HTERT RPE-1 (cell line): ENCODE data around the gene KCND1.

Experiments
- in situ Hi-C: fragments of 300-500 bp; cut with MboI; formaldehyde crosslinking; loops from 4 replicates; pipeline ENCODE4 v1.14.3; 2020; ENCODE audit warnings: low sequenced_read_pairs

The KCND1 gene

DNA sequence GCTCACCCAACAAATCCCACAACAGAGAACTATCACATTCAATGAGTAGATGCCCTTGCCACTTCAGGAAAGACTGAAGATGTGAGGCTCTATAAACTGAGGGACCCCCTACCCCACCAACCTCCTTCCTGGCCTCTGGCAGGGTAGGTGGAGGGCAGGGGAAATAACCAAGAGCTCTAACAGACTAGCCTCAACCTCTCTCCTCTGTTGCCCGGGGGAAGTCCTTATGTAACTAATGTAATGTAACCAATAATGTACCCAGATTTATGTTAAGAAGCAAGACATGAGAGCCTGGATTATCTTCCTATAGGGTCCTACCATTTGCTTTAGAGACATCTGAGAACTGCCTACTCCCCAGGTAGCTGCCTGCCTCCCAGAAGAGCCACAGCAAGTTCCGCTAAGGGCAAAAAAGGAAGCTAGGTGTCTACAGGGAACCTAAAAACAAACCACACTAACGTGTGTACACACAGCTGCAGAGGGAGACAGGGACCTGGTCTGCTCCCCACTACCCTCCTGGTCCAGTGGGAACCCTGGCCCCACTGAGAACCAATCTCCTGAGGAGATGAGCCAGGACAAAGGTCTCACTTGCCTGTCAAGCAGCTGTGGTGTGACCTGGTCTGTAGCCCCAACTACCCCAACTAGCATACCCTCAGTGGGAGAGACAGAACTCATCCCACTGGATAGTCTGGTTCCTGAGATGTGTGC is 32.0 kb downstream of the KCND1 start:
- in situ Hi-C loops, result no loop called here

- in situ Hi-C loops, result no loop called here
Measured at GRCh38 chrX:48938721-48939425, 32.8 kb downstream of the KCND1 start.

DNA sequence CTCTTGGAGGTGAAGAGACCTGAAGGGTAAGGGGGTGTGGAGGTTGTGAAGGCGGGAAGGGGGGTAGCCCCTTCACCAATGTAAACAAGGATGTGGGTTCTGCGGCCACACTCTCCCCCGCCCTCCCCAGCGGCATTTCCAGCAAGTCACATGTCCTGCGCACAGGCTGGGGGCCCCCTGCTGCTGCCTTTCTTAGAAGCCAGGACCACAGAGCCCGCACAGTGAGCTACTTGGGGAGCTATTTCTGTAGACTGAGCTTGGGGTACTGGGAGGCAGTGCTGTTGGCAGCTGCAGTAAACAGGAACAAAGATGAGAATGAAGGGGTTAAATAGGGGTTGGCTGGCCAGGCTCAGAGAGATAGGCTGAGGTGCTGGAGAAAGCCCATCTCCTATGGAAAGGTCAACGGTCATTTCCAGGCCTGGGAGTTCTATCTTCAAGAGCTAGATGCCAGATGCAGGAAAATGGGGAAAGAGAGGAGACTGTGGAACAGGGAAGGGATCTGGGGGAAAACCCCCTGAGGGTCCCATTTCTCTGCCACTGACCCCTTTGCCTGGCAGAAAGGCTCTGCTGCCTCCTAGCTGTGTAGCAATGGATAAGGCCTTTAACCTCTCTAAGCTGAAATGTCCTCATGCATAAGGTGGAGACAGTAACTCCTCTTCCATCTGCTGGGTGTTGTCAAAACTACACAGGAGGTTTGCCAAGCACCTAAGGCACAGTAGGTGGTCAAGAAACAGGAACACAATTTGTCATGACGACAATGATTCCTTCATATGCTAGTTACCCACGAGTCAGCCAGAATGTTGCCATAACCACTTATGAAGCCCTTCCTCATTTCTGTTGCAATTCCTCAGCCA is 34.4 kb downstream of the KCND1 start:
- in situ Hi-C loops, result no loop called here

DNA sequence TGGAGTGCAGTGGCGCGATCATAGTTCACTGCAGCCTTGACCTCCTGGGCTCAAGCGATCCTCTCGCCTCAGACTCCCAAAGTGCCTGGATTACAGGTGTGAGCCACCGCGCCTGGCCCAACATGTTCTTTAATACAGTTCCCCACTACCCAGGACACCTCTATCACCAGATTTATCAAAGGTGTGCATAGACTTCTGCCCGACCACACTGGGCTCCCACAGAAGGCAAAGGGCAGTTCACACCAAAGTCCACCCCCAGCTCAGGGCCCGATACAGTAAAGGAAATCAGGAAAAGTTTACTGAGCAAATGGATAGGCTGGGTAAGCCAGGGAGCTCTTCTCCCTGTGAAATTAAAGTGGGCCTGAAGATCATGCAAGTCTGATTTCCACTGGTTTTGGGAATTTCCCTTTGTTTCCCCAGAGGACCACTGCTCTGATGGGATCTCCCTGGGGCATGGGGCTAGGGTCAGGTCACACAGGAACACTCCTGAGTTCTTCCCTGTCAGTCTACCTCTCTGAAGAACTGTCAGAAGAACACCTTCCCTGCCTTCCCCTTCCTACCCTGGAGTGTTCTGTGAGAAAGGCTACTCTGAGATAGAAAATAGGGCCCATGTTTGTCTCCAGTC is 35.1 kb downstream of the KCND1 start:
- in situ Hi-C loops, result no loop called here

DNA sequence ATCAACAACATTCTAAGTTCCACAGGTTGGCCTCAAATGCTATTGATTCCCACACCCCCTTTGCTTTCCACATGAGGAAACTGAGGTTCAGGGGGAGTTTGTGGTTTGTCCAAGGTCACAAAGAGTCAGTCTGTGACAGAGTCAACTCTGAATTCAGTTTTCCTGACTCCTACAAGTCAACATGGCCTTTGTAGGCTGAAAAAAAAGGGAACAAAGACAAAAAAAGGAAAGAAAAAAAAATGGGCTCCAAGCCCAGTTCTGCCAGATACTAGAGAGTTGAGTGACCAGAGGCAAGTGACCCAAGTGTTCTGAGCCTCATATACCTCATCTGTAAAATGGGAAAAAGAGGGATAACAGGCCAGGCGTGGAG is 36.4 kb downstream of the KCND1 start:
- in situ Hi-C loops, result no loop called here

- in situ Hi-C loops, result no loop called here
Measured at GRCh38 chrX:48934581-48935300, 36.9 kb downstream of the KCND1 start.

- in situ Hi-C loops, result no loop called here
Measured at GRCh38 chrX:48933757-48934156, 37.9 kb downstream of the KCND1 start.

DNA sequence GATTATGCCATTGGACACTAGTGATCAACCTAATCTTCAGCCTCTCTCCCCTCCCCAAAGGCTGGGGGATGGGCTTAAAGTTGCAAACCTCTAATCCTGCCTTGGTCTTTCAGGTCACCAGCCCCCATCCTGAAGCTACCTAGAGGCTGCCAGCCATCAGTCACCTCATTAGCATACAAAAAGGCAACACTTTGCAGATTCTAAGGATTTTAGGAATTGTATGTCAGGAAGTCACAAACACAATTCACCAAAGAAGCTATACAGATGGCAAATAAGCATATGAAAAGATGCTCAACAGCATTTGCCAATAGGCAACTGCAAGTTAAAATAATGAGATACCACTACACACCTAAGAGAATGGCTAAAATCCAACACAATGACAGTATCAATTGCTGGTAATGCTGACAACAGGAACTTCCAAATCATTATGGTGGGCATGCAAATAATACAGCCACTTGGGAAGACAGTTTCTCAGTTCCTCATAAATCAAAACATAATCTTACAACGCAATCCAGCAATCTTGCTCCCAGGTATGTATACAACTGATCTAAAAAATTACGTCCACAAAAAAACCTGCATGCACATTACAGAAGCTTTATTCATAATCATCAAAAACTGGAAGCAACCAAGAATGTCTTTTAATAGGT is 43.8 kb downstream of the KCND1 start:
- in situ Hi-C loops, result no loop called here

GRCh38 chrX:48927123-48927522 is 44.5 kb downstream of the KCND1 start:
- in situ Hi-C loops, result no loop called here

GRCh38 chrX:48924270-48924669 is 47.4 kb downstream of the KCND1 start:
- in situ Hi-C loops, result no loop called here

GRCh38 chrX:48923771-48924170 is 47.9 kb downstream of the KCND1 start:
- in situ Hi-C loops, result no loop called here

DNA sequence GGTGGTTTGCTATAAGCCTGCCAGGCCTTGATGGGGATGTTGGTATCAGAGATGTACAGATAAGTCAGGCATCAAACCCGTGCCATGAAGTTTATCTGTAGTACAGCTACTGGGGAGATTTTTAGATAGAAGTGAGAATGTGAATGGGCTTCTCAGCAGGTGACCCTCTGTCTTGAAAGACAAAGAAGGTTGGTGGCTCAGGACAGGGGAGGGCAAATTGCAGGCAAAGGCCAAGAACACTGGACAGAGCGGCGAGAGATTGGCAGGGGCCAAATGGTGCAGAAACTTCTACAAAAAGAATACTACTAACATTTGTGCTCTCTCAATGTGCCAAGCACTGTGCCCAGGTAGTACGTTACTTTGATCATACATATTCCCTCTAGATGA is 50.9 kb downstream of the KCND1 start:
- in situ Hi-C loops, result no loop called here

DNA sequence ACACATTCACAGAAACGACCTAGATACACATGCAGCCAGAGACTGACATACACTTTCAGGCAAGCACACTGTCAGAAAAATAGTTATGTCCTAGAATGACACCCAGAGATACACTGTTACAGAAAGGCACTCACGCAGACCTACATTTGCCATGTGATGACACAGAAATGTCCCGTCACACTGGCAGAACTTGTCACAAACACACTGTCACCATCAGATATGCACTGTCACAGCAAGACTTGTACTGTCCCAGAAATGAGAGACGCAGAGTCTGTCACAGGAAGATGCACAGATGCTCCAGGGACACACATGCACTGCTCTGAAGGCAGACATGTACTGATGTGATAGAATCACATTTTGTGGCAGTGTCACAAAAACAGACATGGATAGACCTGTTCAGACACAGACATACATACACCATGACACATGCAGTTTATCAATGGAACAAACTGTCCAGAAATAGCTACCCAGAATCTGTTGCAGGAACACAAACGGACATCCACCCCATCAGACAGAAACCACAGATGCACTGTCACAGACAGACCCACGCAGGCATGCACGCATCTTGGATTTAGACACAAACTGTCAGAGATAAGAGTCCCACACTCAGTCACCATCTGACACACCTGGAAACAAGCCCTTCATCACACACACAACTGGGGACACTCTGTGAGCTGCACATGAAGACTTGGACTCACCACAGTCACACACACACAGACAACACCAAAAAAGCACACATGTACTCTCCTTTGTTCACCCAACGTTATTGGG is 51.5 kb downstream of the KCND1 start:
- in situ Hi-C loops, result no loop called here

DNA sequence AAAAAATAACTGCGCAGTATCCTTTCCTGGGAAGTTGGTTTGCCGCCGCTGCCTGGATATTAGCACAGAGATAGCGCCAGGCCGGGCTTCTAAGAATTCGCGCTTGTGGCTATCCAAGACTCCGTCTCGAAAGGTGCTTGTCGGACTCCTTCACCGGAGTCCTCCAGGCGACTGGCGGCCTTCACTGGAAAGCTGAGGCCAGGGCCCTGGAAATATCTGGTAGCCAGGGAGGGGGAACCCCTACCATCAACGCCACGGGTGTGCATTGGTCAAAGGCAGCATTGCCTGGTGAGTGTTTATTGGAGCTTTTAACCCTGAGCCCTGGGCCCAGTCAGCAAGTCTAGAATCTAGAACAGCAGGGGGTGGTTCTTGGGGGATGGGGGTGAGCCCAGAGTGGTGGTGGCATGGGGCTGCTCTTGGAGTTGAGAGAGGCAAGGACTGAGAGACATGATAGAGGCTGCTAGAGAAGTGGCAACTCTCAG is 52.2 kb downstream of the KCND1 start:
- in situ Hi-C loops, result no loop called here

DNA sequence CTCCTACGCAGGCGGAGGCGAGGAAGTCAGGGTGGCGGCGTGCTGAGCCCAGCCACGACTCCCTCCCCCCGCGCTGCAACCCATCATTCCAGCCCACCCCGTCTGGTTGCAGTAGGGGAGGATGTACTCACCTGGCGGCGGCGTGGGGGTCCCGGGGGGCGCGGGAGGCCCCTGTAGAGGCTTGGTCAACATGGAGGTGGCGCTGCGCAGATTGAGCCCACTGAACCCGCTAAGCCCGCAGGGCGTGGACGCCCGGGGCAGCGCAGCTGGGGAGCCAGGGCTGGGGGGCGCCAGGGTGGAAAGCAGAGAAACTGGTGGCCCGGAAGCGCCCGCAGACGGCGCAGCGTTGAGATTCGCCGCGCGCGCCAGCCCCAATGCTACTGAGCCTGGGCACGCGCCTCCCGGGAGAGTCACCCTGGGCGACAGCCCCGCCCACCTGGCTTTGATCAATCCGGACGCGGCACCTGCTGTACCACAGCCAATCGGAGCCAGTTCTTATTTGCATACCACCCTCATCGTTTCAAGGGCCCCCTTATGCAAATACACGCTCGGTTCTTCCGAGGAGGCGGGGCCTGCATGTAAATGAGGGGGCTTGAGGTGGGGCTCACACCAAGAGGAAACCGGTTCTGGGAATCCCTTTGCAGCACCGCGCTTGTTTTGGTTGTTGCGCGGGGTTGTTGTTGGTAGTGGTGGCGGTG is 52.9 kb downstream of the KCND1 start, which contains the start of gene PIM2:
TSS of gene PIM2 (minus strand) at position 382 of the 698 bp plus-strand sequence. CDS start at position 192, 190 bp downstream.
- in situ Hi-C loops, result no loop called here

DNA sequence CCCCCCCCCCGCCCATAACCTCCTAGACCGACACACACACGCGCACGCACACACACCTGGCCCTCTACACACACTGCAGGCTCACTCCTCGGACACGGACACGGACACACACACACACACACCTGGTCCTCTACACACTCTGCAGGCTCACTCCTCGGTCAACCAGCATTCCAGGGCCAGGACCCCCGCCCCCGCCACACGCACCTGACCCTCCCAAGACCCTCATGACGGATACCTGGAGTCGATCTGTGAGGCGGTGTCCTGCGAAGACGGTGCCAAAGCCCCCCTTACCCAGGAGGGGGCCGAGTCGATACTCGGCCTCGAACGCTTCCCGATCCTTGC is 53.4 kb downstream of the KCND1 start:
- in situ Hi-C loops, result no loop called here

- in situ Hi-C loops, result no loop called here
Measured at GRCh38 chrX:48917139-48918001, 54.3 kb downstream of the KCND1 start.
